ENCODE data around the gene CPNE4.

GRCh38 chr3:131794766-131795388 is 239.9 kb downstream of the CPNE4 start:
- TF ChIP-seq EZH2 (IDR thresholded peaks at IDR 0.05) (no peak), POLR2AphosphoS5 (IDR thresholded peaks at IDR 0.05; ENCODE audit: borderline replicate concordance, low read depth, low read length) (no peak), FOXP2 (optimal IDR thresholded peaks at IDR 0.05; ENCODE audit: control extremely low read depth, extremely low read length, insufficient read depth) (no peak)

Data from SK-N-MC (cell line).